Measurements from ENCODE around the gene CEP83.

DNA sequence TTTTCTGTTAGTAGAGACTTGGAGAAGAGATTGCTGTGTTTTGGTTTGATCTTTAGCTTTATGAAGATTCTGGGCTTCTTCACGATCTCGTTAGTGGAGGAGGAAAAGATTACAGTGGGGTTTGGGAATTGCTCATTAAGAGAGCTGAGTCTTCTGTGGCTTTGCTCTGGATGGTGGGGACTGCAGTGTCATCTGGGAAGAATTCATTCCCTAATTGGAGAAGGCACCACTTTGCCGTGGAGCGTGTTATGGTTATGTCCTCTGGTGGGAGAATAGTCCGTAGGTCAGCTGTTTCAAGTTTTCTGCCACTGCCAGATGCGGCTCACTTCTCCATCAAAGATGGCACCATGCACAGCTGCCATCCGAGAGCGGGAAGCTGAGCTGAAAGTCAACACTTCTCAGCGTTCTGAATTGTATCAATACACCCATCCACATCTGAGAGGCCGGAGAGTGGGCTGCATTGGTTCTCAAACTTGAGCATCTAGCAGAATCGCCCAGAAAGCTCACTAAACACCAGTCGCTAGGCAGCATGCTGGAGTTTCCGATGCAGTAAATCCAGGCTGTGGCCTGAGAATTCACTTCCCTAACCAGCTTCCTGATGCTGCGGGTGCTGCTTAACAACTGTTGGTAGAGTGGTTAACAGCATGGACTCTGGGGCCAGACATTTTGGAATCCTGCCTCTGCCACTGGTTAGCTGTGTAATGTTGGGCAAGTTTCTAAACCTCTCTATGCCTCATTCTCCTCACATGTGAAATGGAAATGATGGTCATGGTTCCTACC, 193.5 kb downstream of the CEP83 start:
- TF ChIP-seq, protein P1, sequence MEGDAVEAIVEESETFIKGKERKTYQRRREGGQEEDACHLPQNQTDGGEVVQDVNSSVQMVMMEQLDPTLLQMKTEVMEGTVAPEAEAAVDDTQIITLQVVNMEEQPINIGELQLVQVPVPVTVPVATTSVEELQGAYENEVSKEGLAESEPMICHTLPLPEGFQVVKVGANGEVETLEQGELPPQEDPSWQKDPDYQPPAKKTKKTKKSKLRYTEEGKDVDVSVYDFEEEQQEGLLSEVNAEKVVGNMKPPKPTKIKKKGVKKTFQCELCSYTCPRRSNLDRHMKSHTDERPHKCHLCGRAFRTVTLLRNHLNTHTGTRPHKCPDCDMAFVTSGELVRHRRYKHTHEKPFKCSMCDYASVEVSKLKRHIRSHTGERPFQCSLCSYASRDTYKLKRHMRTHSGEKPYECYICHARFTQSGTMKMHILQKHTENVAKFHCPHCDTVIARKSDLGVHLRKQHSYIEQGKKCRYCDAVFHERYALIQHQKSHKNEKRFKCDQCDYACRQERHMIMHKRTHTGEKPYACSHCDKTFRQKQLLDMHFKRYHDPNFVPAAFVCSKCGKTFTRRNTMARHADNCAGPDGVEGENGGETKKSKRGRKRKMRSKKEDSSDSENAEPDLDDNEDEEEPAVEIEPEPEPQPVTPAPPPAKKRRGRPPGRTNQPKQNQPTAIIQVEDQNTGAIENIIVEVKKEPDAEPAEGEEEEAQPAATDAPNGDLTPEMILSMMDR (IDR thresholded peaks at IDR 0.05) = no peak
- TF ChIP-seq POLR2A (IDR thresholded peaks at IDR 0.05) = no peak
